ENCODE data around the gene CFTR.
"Not testable (repeated sequence)": the region's sequence is repeated elsewhere in the genome, so short reads cannot be mapped to it uniquely, and the experiment has no call there.

Gene CFTR

DNA sequence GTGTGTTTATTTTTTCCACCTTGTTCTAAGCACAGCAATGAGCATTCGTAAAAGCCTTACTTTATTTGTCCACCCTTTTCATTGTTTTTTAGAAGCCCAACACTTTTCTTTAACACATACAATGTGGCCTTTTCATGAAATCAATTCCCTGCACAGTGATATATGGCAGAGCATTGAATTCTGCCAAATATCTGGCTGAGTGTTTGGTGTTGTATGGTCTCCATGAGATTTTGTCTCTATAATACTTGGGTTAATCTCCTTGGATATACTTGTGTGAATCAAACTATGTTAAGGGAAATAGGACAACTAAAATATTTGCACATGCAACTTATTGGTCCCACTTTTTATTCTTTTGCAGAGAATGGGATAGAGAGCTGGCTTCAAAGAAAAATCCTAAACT lies 28.9 kb downstream of the CFTR start:
- H3K79me2 ChIP-seq (ENCODE audit: insufficient read depth, low read length) = no peaks in the 10 kb centered on the region
- H3K9me2 ChIP-seq (replicated peaks; ENCODE audit: insufficient read depth, low read length) = no peaks in the 10 kb centered on the region
- H4K20me1 ChIP-seq (ENCODE audit: low read depth, low read length) = no peaks in the 10 kb centered on the region
- TF ChIP-seq, protein P1, sequence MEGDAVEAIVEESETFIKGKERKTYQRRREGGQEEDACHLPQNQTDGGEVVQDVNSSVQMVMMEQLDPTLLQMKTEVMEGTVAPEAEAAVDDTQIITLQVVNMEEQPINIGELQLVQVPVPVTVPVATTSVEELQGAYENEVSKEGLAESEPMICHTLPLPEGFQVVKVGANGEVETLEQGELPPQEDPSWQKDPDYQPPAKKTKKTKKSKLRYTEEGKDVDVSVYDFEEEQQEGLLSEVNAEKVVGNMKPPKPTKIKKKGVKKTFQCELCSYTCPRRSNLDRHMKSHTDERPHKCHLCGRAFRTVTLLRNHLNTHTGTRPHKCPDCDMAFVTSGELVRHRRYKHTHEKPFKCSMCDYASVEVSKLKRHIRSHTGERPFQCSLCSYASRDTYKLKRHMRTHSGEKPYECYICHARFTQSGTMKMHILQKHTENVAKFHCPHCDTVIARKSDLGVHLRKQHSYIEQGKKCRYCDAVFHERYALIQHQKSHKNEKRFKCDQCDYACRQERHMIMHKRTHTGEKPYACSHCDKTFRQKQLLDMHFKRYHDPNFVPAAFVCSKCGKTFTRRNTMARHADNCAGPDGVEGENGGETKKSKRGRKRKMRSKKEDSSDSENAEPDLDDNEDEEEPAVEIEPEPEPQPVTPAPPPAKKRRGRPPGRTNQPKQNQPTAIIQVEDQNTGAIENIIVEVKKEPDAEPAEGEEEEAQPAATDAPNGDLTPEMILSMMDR (IDR thresholded peaks at IDR 0.05; ENCODE audit: insufficient read depth, low read length, poor library complexity, severe bottlenecking) = no peak
- TF ChIP-seq EZH2phosphoT487 (conservative IDR thresholded peaks at IDR 0.05; ENCODE audit: low read length) = no peak
- H3K9me3 ChIP-seq (ENCODE audit: insufficient read depth, low read length) = no peaks in the 10 kb centered on the region
- no peaks in the 10 kb centered on the region for H3K36me3 ChIP-seq (ENCODE audit: low read length)
- H3K27me3 ChIP-seq (ENCODE audit: low read length) = no peaks in the 10 kb centered on the region
- no peak overlapping the region for H3K27ac ChIP-seq (ENCODE audit: low read depth, low read length)
- H3K4me2 ChIP-seq (ENCODE audit: low read depth, low read length, poor library complexity, severe bottlenecking) = no peak overlapping the region
- H3F3A ChIP-seq (ENCODE audit: insufficient read depth) = no peaks in the 10 kb centered on the region
- no peak overlapping the region for H2AFZ ChIP-seq (ENCODE audit: low read depth, low read length, severe bottlenecking)
- H3K4me3 ChIP-seq (ENCODE audit: insufficient read depth, low read length, poor library complexity, severe bottlenecking) = no peak overlapping the region
- no peak overlapping the region for H3K9ac ChIP-seq (ENCODE audit: low read length)

DNA sequence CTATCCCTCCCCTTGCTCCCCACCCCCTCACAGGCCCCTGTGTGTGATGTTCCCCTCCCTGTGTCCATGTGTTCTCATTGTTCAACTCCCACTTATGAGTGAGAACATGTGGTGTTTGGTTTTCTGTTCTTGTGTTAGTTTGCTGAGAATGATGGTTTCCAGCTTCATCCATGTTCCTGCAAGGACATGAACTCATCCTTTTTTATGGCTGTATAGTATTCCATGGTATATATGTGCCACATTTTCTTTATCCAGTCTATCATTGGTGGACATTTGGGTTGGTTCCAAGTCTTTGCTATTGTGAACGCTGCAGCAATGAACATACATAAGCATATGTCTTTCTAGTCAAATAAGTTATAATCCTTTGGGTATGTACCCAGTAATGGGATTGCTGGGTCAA lies 37.4 kb downstream of the CFTR start:
- H3K9me2 ChIP-seq (replicated peaks; ENCODE audit: insufficient read depth, low read length); H3K9ac ChIP-seq (ENCODE audit: low read length); H3K9me3 ChIP-seq (ENCODE audit: insufficient read depth, low read length); H4K20me1 ChIP-seq (ENCODE audit: low read depth, low read length); H3K36me3 ChIP-seq (ENCODE audit: low read length); H3K27me3 ChIP-seq (ENCODE audit: low read length); H2AFZ ChIP-seq (ENCODE audit: low read depth, low read length, severe bottlenecking); H3K79me2 ChIP-seq (ENCODE audit: insufficient read depth, low read length); H3F3A ChIP-seq (ENCODE audit: insufficient read depth); H3K4me3 ChIP-seq (ENCODE audit: insufficient read depth, low read length, poor library complexity, severe bottlenecking); H3K4me2 ChIP-seq (ENCODE audit: low read depth, low read length, poor library complexity, severe bottlenecking); H3K27ac ChIP-seq (ENCODE audit: low read depth, low read length): not testable (repeated sequence)

DNA sequence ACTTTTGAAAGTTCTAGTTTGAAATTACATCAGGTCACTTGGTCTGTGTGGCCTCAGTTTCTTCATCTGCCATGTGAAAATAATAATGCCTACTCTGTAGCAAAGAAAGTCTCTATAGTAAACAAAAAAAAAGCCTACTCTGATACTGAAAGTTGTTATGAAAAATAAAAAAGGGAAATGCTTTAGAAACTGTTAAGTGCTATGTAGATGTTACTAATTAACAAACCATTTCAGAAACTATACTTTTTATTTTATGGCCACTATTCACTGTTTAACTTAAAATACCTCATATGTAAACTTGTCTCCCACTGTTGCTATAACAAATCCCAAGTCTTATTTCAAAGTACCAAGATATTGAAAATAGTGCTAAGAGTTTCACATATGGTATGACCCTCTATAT lies 50.6 kb downstream of the CFTR start:
- no peaks in the 10 kb centered on the region for H3K9me3 ChIP-seq (ENCODE audit: insufficient read depth, low read length)
- no peaks in the 10 kb centered on the region for H4K20me1 ChIP-seq (ENCODE audit: low read depth, low read length)
- no peak overlapping the region for H3K4me3 ChIP-seq (ENCODE audit: insufficient read depth, low read length, poor library complexity, severe bottlenecking)
- H3K36me3 ChIP-seq (ENCODE audit: low read length) = no peaks in the 10 kb centered on the region
- no peaks in the 10 kb centered on the region for H3K27me3 ChIP-seq (ENCODE audit: low read length)
- H3K79me2 ChIP-seq (ENCODE audit: insufficient read depth, low read length) = no peaks in the 10 kb centered on the region
- no peak overlapping the region for H2AFZ ChIP-seq (ENCODE audit: low read depth, low read length, severe bottlenecking)
- H3K4me2 ChIP-seq (ENCODE audit: low read depth, low read length, poor library complexity, severe bottlenecking) = no peak overlapping the region
- H3K27ac ChIP-seq (ENCODE audit: low read depth, low read length) = no peak overlapping the region
- no peak for TF ChIP-seq EZH2phosphoT487 (conservative IDR thresholded peaks at IDR 0.05; ENCODE audit: low read length)
- TF ChIP-seq, protein P1 (IDR thresholded peaks at IDR 0.05; ENCODE audit: insufficient read depth, low read length, poor library complexity, severe bottlenecking) = no peak
- no peak overlapping the region for H3K9ac ChIP-seq (ENCODE audit: low read length)
- no peaks in the 10 kb centered on the region for H3K9me2 ChIP-seq (replicated peaks; ENCODE audit: insufficient read depth, low read length)
- H3F3A ChIP-seq (ENCODE audit: insufficient read depth) = no peaks in the 10 kb centered on the region

DNA sequence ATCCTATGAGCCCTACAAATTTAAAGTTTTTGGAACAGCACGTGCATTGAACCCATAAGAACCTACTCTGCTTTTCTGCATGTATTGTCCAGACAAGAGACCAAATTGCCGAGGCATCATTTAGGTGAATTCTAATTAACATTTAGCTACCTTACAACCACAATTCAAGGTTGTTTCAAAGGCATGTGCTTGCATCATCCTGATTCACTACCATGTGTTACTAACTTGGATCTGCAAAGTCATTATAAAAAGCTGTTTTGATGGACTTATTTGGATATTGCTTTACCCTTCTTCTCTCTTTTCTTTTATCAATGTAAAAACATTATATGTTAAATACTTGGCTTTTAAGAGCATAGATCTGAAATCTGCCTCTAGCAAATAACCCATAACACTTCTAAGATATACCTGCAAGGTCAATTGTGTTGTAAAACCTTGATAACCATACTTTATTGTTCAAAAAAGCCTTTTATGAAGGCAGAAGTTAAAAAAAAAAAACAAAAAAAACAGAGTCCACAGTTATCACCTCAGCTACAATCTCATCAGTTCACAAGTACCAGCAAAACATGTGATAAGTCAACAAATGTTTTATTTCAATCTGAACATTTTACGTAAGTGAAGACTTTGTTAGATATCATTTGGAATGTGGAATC lies 51.9 kb downstream of the CFTR start:
- no peak for TF ChIP-seq EZH2phosphoT487 (conservative IDR thresholded peaks at IDR 0.05; ENCODE audit: low read length)
- TF ChIP-seq, protein P1 (IDR thresholded peaks at IDR 0.05; ENCODE audit: insufficient read depth, low read length, poor library complexity, severe bottlenecking) = no peak
- Histone ChIP-seq H3K36me3 (ENCODE audit: low read length) (no peaks in the 10 kb centered on the region), H3K4me3 (ENCODE audit: insufficient read depth, low read length, poor library complexity, severe bottlenecking) (no peak overlapping the region), H3K79me2 (ENCODE audit: insufficient read depth, low read length) (no peaks in the 10 kb centered on the region), H3K27me3 (ENCODE audit: low read length) (no peaks in the 10 kb centered on the region), H3K4me2 (ENCODE audit: low read depth, low read length, poor library complexity, severe bottlenecking) (no peak overlapping the region), H4K20me1 (ENCODE audit: low read depth, low read length) (no peaks in the 10 kb centered on the region), H3K9me2 (replicated peaks; ENCODE audit: insufficient read depth, low read length) (no peaks in the 10 kb centered on the region), H2AFZ (ENCODE audit: low read depth, low read length, severe bottlenecking) (no peak overlapping the region), H3K9me3 (ENCODE audit: insufficient read depth, low read length) (no peaks in the 10 kb centered on the region), H3F3A (ENCODE audit: insufficient read depth) (no peaks in the 10 kb centered on the region), H3K9ac (ENCODE audit: low read length) (no peak overlapping the region), H3K27ac (ENCODE audit: low read depth, low read length) (no peak overlapping the region)
